OCI-LY3 (cell line): Measurements from ENCODE around the gene CHST11.

ENCODE experiments used
- H2AFZ ChIP-seq: fragments of 200-600, 300-600 bp; shearing (Covaris generic); 2 replicates; pipeline ENCODE4 v1.6.0; 2014; ENCODE audit warnings: antibody characterized with exemption, low read depth, low read length
- H3K27ac ChIP-seq: fragments of 200-600, 300-600 bp; sonication (generic); 2 replicates; pipeline ENCODE4 v1.5.1; 2014; ENCODE audit warnings: mild to moderate bottlenecking, low read length, moderate library complexity, mixed read lengths
- H3K27me3 ChIP-seq: fragments of 200-600, 300-600 bp; sonication (generic); 2 replicates; pipeline ENCODE4 v1.6.1; 2014; ENCODE audit warnings: low read depth, low read length, mixed read lengths
- H3K36me3 ChIP-seq: fragments of 200-600, 300-600 bp; sonication (generic); replicated peaks from 2 replicates; pipeline ENCODE3; 2014; ENCODE audit warnings: low read depth, low read length, mixed read lengths
- H3K4me1 ChIP-seq: fragments of 300-600, 200-600 bp; sonication (generic); 2 replicates; pipeline ENCODE4 v1.6.1; 2014; ENCODE audit warnings: low read length, mixed read lengths
- H3K4me2 ChIP-seq: fragments of 200-600, 300-600 bp; sonication (generic); 2 replicates; pipeline ENCODE4 v1.6.1; 2014; ENCODE audit warnings: low read length, mixed read lengths
- H3K4me3 ChIP-seq: fragments of 300-600, 200-600 bp; sonication (generic); 2 replicates; pipeline ENCODE4 v1.5.1; 2014; ENCODE audit warnings: antibody characterized with exemption, mild to moderate bottlenecking, low read length, moderate library complexity
- H3K79me2 ChIP-seq: fragments of 300-600, 200-600 bp; shearing (Covaris generic); 2 replicates; pipeline ENCODE4 v1.6.1; 2014; ENCODE audit warnings: mild to moderate bottlenecking, low read length, mixed read lengths
- H3K9ac ChIP-seq: fragments of 300-600, 200-600 bp; shearing (Covaris generic); 2 replicates; pipeline ENCODE4 v1.6.0; 2014; ENCODE audit warnings: mild to moderate bottlenecking, low read length, moderate library complexity
- H3K9me3 ChIP-seq: fragments of 200-600, 300-600 bp; shearing (Covaris generic); 2 replicates; pipeline ENCODE4 v1.6.1; 2014; ENCODE audit warnings: low read length, mixed read lengths; ENCODE audit not compliant: insufficient read depth
- H4K20me1 ChIP-seq: fragments of 200-600, 300-600 bp; sonication (generic); 2 replicates; pipeline ENCODE4 v1.6.1; 2016; ENCODE audit warnings: low read length, mixed read lengths; ENCODE audit not compliant: insufficient read depth
- CTCF ChIP-seq: fragments of 200-600, 300-600 bp; sonication (generic); IDR thresholded peaks from 2 replicates; pipeline ENCODE4 v1.5.1; 2014; ENCODE audit warnings: antibody characterized with exemption, low read length, low read depth
- EZH2phosphoT487 ChIP-seq: fragments of 200-600 bp; shearing (Covaris generic); IDR thresholded peaks from 2 replicates; pipeline ENCODE4 v1.6.1; 2018; ENCODE audit warnings: antibody characterized with exemption, mixed run types, low read depth

Gene CHST11

GRCh38 chr12:104643093-104643818, 186.5 kb downstream of the CHST11 start:
- TF ChIP-seq EZH2phosphoT487 (no peak), CTCF (no peak)

DNA sequence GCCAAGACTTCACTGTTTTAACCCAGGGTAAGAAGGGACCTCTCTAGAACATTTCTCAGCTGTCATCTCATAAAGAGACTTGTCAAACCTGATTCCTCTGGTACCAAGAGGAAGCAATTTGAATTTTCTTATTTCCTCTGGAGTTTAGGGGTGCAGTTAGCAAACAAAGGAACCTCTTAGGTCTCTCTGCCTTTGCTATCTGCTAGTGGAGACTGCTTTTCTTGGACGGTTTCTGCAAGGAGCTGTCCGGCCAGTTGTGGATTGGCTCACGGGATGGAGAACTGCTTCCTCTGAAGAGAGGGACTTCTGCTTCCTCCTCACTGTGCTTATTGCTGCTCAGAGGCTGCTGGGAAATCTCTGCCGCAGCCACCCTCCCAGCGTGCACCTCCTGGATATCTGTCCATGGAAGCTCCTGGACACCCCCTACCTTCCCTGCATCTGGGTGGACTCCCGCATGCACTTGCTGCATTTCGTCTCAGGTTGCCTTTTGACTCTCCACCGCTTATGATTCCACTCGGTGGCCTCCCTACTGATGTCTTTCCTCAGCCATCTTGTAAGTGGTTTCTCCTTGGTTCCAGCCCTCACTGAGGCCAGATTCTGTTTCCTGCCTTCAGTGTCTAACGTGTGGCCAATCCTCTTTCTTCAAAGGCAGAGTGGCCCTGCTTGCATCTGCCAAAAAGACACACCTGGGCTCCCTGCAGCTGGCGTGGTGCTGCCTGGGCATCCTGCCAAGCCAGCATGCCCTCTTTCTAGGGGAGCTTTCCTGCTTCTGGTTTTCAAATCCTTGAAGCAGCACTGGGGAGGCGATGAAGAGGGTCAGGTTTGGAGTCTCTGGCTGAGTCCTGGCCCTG, 187.3 kb downstream of the CHST11 start:
- no peaks in the 10 kb centered on the region for H4K20me1 ChIP-seq
- H3K9ac ChIP-seq: peak overlapping the region; percentile 58
- peaks cover 8% of the 10 kb centered on the region for H3K36me3 ChIP-seq
- peak overlapping the region; percentile 83 for H3K27ac ChIP-seq
- H3K27me3 ChIP-seq: no peaks in the 10 kb centered on the region
- H3K9me3 ChIP-seq: peaks cover 13% of the 10 kb centered on the region; the same call in 1 of the 2 replicates
- H3K4me3 ChIP-seq: peak overlapping the region; percentile 60
- H3K4me1 ChIP-seq: peaks cover 40% of the 10 kb centered on the region
- H3K79me2 ChIP-seq: no peaks in the 10 kb centered on the region
- TF ChIP-seq EZH2phosphoT487: no peak
- no peak for TF ChIP-seq CTCF
- H3K4me2 ChIP-seq: peak overlapping the region; percentile 82
- no peak overlapping the region; the same call in 1 of the 2 replicates for H2AFZ ChIP-seq

More at GRCh38 chr12:104643093-104643818, 186.5 kb downstream of the CHST11 start:
- Histone ChIP-seq H3K9me3 (peaks cover 13% of the 10 kb centered on the region; the same call in 1 of the 2 replicates), H3K4me3 (peak overlapping the region; percentile 60), H3K27me3 (no peaks in the 10 kb centered on the region), H2AFZ (no peak overlapping the region; the same call in 1 of the 2 replicates), H3K9ac (peak overlapping the region; percentile 58), H3K4me2 (peak overlapping the region; percentile 82), H4K20me1 (no peaks in the 10 kb centered on the region), H3K36me3 (peaks cover 8% of the 10 kb centered on the region), H3K27ac (peak overlapping the region; percentile 83), H3K79me2 (no peaks in the 10 kb centered on the region), H3K4me1 (peaks cover 40% of the 10 kb centered on the region)

- peaks cover 16% of the 10 kb centered on the region for H3K4me1 ChIP-seq
- no peaks in the 10 kb centered on the region for H4K20me1 ChIP-seq
- H3K4me3 ChIP-seq: no peak overlapping the region
- H3K9ac ChIP-seq: no peak overlapping the region
- no peak overlapping the region for H2AFZ ChIP-seq
- H3K27ac ChIP-seq: no peak overlapping the region
- H3K4me2 ChIP-seq: no peak overlapping the region
- H3K27me3 ChIP-seq: no peaks in the 10 kb centered on the region
- no peaks in the 10 kb centered on the region for H3K79me2 ChIP-seq
- H3K9me3 ChIP-seq: no peaks in the 10 kb centered on the region
- no peaks in the 10 kb centered on the region for H3K36me3 ChIP-seq
- TF ChIP-seq CTCF (no peak), EZH2phosphoT487 (no peak)
Observed at GRCh38 chr12:104648756-104649155, 192.0 kb downstream of the CHST11 start.

DNA sequence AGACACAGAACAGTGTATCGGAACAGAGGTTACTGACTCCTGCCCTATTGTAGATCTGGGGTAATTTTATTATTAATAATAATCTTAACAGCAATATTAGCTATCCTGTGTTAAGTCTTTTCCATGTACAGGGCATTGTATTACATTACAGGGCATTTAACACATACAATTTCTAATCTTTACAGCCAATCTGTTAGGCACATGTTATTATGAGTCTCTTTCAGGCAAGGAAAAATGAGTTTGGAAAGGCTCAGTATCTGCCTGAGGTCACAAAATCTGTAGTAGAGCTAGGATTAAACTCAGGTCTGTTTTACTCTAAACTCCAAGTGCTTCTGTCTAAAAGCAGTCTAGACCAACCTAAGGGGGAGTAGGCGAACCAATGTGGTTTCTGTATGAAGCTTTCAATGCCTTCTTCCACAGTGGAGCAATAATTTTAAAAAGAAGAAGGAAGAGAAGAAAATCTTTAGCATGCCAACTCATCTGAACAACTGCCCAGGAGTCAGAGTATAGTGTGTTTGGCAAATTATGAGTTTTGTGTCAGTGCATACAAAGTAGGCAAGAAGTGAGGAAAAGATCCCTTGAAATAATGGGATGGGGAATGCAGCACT, 192.6 kb downstream of the CHST11 start:
- Histone ChIP-seq H3K9me3 (no peaks in the 10 kb centered on the region), H2AFZ (no peak overlapping the region), H3K4me2 (no peak overlapping the region), H3K79me2 (no peaks in the 10 kb centered on the region), H4K20me1 (no peaks in the 10 kb centered on the region), H3K9ac (no peak overlapping the region), H3K27me3 (no peaks in the 10 kb centered on the region), H3K4me3 (no peak overlapping the region), H3K4me1 (peaks cover 12% of the 10 kb centered on the region), H3K27ac (no peak overlapping the region), H3K36me3 (no peaks in the 10 kb centered on the region)
- TF ChIP-seq CTCF (no peak), EZH2phosphoT487 (no peak)
